GM18519 (cell line): ENCODE measurements around the gene CTRB2.
"Not testable (repeated sequence)": the region's sequence is repeated elsewhere in the genome, so short reads cannot be mapped to it uniquely, and the experiment has no call there.

Experiments
- ATAC-seq: cut with Tn5 transposase; IDR thresholded peaks from one replicate; pipeline ENCODE4 v1.9.1; 2021; ENCODE audit warnings: mild to moderate bottlenecking, moderate library complexity; ENCODE audit not compliant: unreplicated experiment, low FRiP score

The CTRB2 gene

GRCh38 chr16:75242436-75243078 is 35.6 kb upstream of the CTRB2 start:
- ATAC-seq, result not testable (repeated sequence)

- ATAC-seq, result no peak
Measured at GRCh38 chr16:75241955-75242354, 35.0 kb upstream of the CTRB2 start.

GRCh38 chr16:75241412-75241811 is 34.5 kb upstream of the CTRB2 start:
- no peak for ATAC-seq

GRCh38 chr16:75240633-75241032 is 33.7 kb upstream of the CTRB2 start:
- not testable (repeated sequence) for ATAC-seq

GRCh38 chr16:75239542-75240122 is 32.7 kb upstream of the CTRB2 start:
- no peak for ATAC-seq

- ATAC-seq, result no peak
Measured at GRCh38 chr16:75238853-75239541, 32.0 kb upstream of the CTRB2 start.

GRCh38 chr16:75238132-75238852 is 31.3 kb upstream of the CTRB2 start:
- ATAC-seq, result no peak

- no peak for ATAC-seq
Measured at GRCh38 chr16:75237398-75238131, 30.6 kb upstream of the CTRB2 start.

- ATAC-seq, result no peak
Measured at GRCh38 chr16:75236736-75237397, 29.9 kb upstream of the CTRB2 start.

- no peak for ATAC-seq
Measured at GRCh38 chr16:75236232-75236631, 29.3 kb upstream of the CTRB2 start.

- ATAC-seq, result no peak
Measured at GRCh38 chr16:75235721-75236193, 28.8 kb upstream of the CTRB2 start.

- ATAC-seq, result no peak
Measured at GRCh38 chr16:75234856-75235696, 28.1 kb upstream of the CTRB2 start.

- ATAC-seq, result no peak
Measured at GRCh38 chr16:75233611-75233938, 26.6 kb upstream of the CTRB2 start.

- no peak for ATAC-seq
Measured at GRCh38 chr16:75231570-75231969, 24.6 kb upstream of the CTRB2 start.

GRCh38 chr16:75230471-75231110 is 23.6 kb upstream of the CTRB2 start:
- ATAC-seq, result no peak

GRCh38 chr16:75229172-75230031 is 22.4 kb upstream of the CTRB2 start:
- ATAC-seq, result no peak

- ATAC-seq, result no peak
Measured at GRCh38 chr16:75228143-75228976, 21.4 kb upstream of the CTRB2 start.
